Psoas muscle (tissue), 8 donors: Measurements from ENCODE around the gene RGS12. TPM values are rescaled to one million over a fixed set of nuclear protein-coding genes. Genes with fewer than 3 reads are reported as not detected.

Experiments used
- ATAC-seq, 4 donors: fragments of 200-7000 bp; cut with Tn5 transposase; one replicate each; pipeline ENCODE4 v1.9.1; 2020; ENCODE audit warnings: moderate library complexity in 3 of 4, mild to moderate bottlenecking in 2 of 4
- DNase-seq, 2 donors: peaks; one replicate each; pipeline ENCODE4 v3.0.0-alpha.2; 2020
- H3K27ac ChIP-seq: fragments of 200-600 bp; one replicate; pipeline ENCODE4 v1.8.0; 2022
- H3K27me3 ChIP-seq, 3 donors: fragments of 200-600 bp in 1 of 3; one replicate each; pipeline versions ENCODE4 v1.6.1 to v1.8.0; 2013 to 2022; ENCODE audit warnings: low read length in 2 of 3, mild to moderate bottlenecking in 2 of 3, moderate library complexity in 1 of 3; ENCODE audit not compliant: insufficient read depth in 3 of 3
- H3K36me3 ChIP-seq, 2 donors: fragments of 200-600 bp in 1 of 2; one replicate each; pipeline versions ENCODE4 v1.6.1 to v1.8.0; 2013 to 2022; ENCODE audit warnings: low read depth in 1 of 2, mild to moderate bottlenecking in 1 of 2, moderate library complexity in 1 of 2; ENCODE audit not compliant: insufficient read depth in 1 of 2
- H3K4me1 ChIP-seq: fragments of 200-600 bp; one replicate; pipeline ENCODE4 v1.8.0; 2022
- H3K4me3 ChIP-seq: fragments of 200-600 bp; one replicate; pipeline ENCODE4 v1.8.0; 2022; ENCODE audit warnings: mild to moderate bottlenecking
- H3K9me3 ChIP-seq: fragments of 200-600 bp; one replicate; pipeline ENCODE4 v1.8.0; 2022
- WGBS, 3 donors: extraction: QIAGEN DNeasy Blood & Tissue Kit; methylation state at CpG; one replicate each; pipeline versions ENCODE4 v1.1.6 to v1.1.7; 2013; 5-methylcytosine and 5-hydroxymethylcytosine counted together
- intact Hi-C, 2 donors: fragments of 100-400 bp; cut with DNase I; formaldehyde crosslinking; loops; one replicate each; pipeline versions ENCODE4 v1.11.0 to v1.14.2; 2022
- polyA plus RNA-seq, 3 donors: library from polyadenylated mRNA; stranded (reverse); fragments of 200-250 nt; gene quantifications; one replicate each; pipeline ENCODE4 v1.2.3, GENCODE V29; 2013
- total RNA-seq, 4 donors: library from RNA; stranded (reverse); fragmentation: NEBNext Ultra II Directional in 2 of 4; extraction: Animal tissue kit (Norgen Biotek cat#: 25700) in 2 of 4; gene quantifications; one replicate each; pipeline versions ENCODE4 v1.2.1 to v1.2.4, GENCODE V29; 2021 to 2023
- TF ChIP-seq, protein P1 (sequence below): fragments of 200-600 bp; IDR thresholded peaks from one replicate; pipeline ENCODE4 v1.8.0; 2022; ENCODE audit warnings: antibody characterized with exemption
- donor health status: healthy with polysubstance abuse.
- donor health status: DM: no; HTN: no; CAD: no; lungs with moderate emphysema.
- donor health status: Bipolar disorder and iron deficiency.
- donor health status: healthy.
- donor health status: DM: yes; HTN: yes; CAD: no.
- donor health status: DM: no; HTN: no; CAD: no.
- donor health status: DM: no; HTN: no; CAD: no.
- donor health status: DM: yes; HTN: yes; CAD: no.

Gene RGS12
- total and polyA plus RNA-seq, 7 donors = 7.5 to 29.0 (median 17.6) TPM

DNA sequence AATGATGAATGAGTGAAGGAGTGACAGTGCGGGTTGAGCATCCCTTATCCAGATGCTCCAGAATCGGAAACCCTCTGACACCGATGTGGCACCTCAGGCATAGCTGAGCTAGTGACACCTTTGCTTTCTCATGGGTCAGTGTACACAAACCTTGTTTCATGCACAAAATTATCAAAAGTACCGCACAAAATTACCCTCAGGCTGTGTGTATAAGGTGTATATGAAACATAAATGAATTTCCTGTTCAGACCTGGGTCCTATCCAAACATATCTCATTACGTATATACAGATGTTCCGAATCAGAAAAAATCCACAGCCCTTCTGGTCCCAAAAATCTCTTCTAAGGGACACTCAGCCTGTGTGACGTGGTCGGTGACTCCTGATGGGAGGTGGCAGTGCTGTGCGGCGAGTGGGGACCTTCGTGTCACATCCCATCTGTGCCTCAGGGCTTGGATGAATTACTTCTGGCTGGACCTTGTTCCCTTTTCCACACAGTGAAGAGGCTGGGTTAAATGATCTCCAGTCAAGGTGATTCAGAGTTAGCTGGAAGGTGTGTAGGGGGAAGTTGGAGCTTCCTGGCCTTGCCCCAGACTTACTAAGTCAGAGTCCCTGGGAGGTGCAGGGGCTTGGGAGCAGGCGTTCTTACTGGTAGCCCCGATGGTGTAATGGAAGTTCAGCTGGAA is 18.8 kb downstream of the RGS12 start:
- H3K36me3 ChIP-seq = peaks cover 0 to 5% of the 10 kb centered on the region in 2 donors
- H3K27me3 ChIP-seq = no peaks in the 10 kb centered on the region
- ATAC-seq (peak; percentile 24 to 59 (median 52)), DNase-seq (no peak)
- peaks cover 11% of the 10 kb centered on the region for H3K4me1 ChIP-seq
- H3K9me3 ChIP-seq = no peaks in the 10 kb centered on the region
- TF ChIP-seq, protein P1, sequence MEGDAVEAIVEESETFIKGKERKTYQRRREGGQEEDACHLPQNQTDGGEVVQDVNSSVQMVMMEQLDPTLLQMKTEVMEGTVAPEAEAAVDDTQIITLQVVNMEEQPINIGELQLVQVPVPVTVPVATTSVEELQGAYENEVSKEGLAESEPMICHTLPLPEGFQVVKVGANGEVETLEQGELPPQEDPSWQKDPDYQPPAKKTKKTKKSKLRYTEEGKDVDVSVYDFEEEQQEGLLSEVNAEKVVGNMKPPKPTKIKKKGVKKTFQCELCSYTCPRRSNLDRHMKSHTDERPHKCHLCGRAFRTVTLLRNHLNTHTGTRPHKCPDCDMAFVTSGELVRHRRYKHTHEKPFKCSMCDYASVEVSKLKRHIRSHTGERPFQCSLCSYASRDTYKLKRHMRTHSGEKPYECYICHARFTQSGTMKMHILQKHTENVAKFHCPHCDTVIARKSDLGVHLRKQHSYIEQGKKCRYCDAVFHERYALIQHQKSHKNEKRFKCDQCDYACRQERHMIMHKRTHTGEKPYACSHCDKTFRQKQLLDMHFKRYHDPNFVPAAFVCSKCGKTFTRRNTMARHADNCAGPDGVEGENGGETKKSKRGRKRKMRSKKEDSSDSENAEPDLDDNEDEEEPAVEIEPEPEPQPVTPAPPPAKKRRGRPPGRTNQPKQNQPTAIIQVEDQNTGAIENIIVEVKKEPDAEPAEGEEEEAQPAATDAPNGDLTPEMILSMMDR = no peak
- intact Hi-C loops = no loop called here
- no peak overlapping the region for H3K4me3 ChIP-seq
- no peak overlapping the region for H3K27ac ChIP-seq
- WGBS, 3 donors = 92 to 95% (median 93%) methylated on average over 13 of the region's 13 CpGs

DNA sequence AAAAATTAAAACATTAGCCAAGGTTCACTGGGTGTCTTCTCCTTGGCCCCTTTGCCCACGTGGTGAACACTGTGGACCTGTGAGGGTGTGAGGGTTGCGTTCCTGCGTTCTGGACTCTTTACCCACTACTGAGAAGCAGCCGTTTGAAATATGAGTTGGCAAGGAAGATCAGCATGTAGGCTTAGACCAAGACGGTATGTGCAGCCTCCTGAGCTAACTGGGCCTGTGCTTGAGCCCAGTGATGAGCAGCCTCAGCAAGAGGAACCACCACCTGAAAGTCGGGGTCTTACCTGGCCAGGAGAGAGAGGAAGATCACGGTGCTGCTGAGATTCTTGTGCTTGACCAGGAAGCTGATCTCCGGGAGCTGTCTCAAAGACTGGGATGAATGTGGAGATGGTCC is 19.5 kb downstream of the RGS12 start:
- Histone ChIP-seq H3K9me3 (no peaks in the 10 kb centered on the region), H3K27me3 (no peaks in the 10 kb centered on the region), H3K4me1 (peaks cover 11% of the 10 kb centered on the region), H3K27ac (no peak overlapping the region), H3K4me3 (no peak overlapping the region), H3K36me3 (peaks cover 0 to 12% of the 10 kb centered on the region in 2 donors)
- DNase-seq (no peak), ATAC-seq (no peak)
- TF ChIP-seq, protein P1 = no peak
- WGBS, 3 donors = 72 to 75% (median 73%) methylated on average over 8 of the region's 8 CpGs
- intact Hi-C loops = no loop called here

DNA sequence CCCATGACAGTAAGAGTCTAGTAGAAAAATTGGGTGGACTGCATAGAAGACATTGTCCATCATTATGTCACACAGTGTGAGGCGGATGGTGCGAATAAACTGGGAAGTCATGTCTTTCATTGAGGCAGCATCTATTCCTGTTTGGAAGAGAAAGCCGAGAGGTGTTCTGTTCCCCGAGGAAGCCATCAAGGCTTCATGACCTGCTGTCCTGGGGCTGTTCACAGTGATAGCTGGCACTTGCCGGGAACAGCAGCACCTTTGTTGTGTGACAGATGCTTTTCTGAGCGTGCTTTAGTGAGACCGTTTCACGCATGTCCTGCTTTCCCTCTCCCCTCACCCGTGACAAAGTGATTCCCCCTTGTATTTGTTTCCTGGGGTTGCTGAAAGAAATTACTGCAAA is 20.3 kb downstream of the RGS12 start:
- 79 to 85% (median 84%) methylated on average over 9 of the region's 9 CpGs for WGBS, 3 donors
- DNase-seq (no peak), ATAC-seq (no peak)
- H3K27me3 ChIP-seq = no peaks in the 10 kb centered on the region
- H3K4me1 ChIP-seq = peaks cover 5% of the 10 kb centered on the region
- intact Hi-C loops = no loop called here
- peaks cover 0 to 20% of the 10 kb centered on the region in 2 donors for H3K36me3 ChIP-seq
- TF ChIP-seq, protein P1 = no peak
- no peak overlapping the region for H3K4me3 ChIP-seq
- no peak overlapping the region for H3K27ac ChIP-seq
- no peaks in the 10 kb centered on the region for H3K9me3 ChIP-seq

DNA sequence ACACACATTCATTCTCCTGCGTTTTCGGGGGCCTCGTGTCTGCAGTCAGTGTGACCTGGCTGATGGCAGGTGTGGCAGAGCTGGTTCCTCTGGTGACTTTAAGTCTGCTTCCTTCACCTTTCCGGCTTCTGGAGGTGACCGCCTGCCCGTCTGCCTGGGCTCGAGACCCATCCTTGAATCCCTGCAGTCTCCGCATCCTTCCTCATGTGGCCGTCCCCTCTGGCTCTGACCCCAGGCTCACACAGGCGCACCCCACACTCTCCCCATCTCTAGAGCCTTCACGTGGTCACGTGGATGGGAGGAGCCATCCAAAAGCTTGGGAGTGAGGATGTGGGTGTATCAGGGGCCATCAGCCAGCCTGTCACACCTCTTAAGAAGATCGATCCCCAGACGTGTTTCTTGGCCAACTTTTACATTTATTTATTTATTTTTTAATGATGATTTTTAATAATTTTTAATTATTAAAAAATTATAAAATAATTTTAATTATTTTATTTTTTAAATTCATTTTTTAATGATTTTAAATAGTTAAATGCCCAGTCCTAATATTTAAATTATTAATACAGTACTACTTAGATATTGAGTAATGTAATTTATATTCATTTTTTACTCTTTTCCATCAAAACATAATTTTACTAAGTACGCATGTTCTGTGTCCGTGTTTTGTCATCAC is 20.9 kb downstream of the RGS12 start:
- TF ChIP-seq, protein P1 = no peak
- DNase-seq = no peak
- Histone ChIP-seq H3K4me3 (no peak overlapping the region), H3K27ac (no peak overlapping the region), H3K27me3 (no peaks in the 10 kb centered on the region), H3K9me3 (no peaks in the 10 kb centered on the region), H3K36me3 (peaks cover 0 to 20% of the 10 kb centered on the region in 2 donors), H3K4me1 (peaks cover 1% of the 10 kb centered on the region)
- no peak for ATAC-seq
- intact Hi-C loops = no loop called here
- 86 to 89% (median 87%) methylated on average over 16 of the region's 16 CpGs for WGBS, 3 donors
